NT2/D1 (cell line): ENCODE measurements around the gene USP20.

Source experiments
- YY1 ChIP-seq: IDR thresholded peaks from 2 replicates; pipeline ENCODE4 v1.6.1; 2011; ENCODE audit not compliant: insufficient read length, insufficient read depth
- ZNF274 ChIP-seq: IDR thresholded peaks from 2 replicates; pipeline ENCODE4 v1.6.1; 2011; ENCODE audit warnings: mild to moderate bottlenecking, low read depth, low read length

DNA sequence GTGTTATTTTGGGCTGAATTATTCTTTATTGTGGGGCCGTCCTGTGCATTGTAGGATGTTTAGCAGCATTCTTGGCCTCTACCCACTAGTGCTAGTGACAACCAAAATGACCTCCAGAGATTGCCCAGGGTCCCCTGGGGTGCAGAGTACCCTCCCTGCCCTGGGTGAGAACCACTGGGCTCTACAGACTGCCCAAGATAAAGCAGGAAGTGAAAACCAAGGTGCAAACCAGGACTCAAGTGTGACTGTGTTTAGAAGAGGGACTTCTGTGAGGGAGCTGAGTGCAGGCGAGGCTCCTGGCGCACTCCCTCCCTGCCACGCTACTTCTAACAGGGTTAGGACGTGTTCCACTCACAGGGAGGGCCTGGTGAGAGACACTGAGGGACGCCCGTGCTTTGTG, 41.6 kb downstream of the USP20 start:
- no peak for TF ChIP-seq YY1
- no peak for TF ChIP-seq ZNF274
